Epithelial cell of esophagus (primary cell): ENCODE measurements around the gene SKI.

ENCODE experiments used
- DNase-seq: peaks from one replicate; pipeline ENCODE4 v3.0.0; 2010; ENCODE audit warnings: low read depth
- H3K4me3 ChIP-seq: 2 replicates; pipeline ENCODE4 v1.5.1; 2011; ENCODE audit warnings: mild to moderate bottlenecking, low read length, control low read depth
- CTCF ChIP-seq: IDR thresholded peaks from 2 replicates; pipeline ENCODE4 v1.5.1; 2011; ENCODE audit warnings: low read depth, mild to moderate bottlenecking, low read length, control low read depth, inconsistent platforms; ENCODE audit not compliant: insufficient read depth; ENCODE audit errors: missing control alignments

Gene SKI

GRCh38 chr1:2284932-2285331 is 56.8 kb downstream of the SKI start:
- no peak for TF ChIP-seq CTCF
- no peak for DNase-seq
- H3K4me3 ChIP-seq, result no peak overlapping the region

GRCh38 chr1:2286923-2287322 is 58.8 kb downstream of the SKI start:
- no peak for TF ChIP-seq CTCF
- no peak overlapping the region for H3K4me3 ChIP-seq
- DNase-seq, result no peak

GRCh38 chr1:2287649-2288048 is 59.5 kb downstream of the SKI start:
- no peak for TF ChIP-seq CTCF
- no peak for DNase-seq
- no peak overlapping the region for H3K4me3 ChIP-seq

- no peak for DNase-seq
- no peak overlapping the region for H3K4me3 ChIP-seq
- no peak for TF ChIP-seq CTCF
Observed at GRCh38 chr1:2288311-2288710, 60.2 kb downstream of the SKI start.

- TF ChIP-seq CTCF, result no peak
- DNase-seq, result no peak
- no peak overlapping the region for H3K4me3 ChIP-seq
Observed at GRCh38 chr1:2288816-2289536, 60.9 kb downstream of the SKI start.

GRCh38 chr1:2289607-2290006 is 61.5 kb downstream of the SKI start:
- DNase-seq, result no peak
- H3K4me3 ChIP-seq, result no peak overlapping the region
- no peak for TF ChIP-seq CTCF

- no peak overlapping the region for H3K4me3 ChIP-seq
- no peak for TF ChIP-seq CTCF
- DNase-seq, result no peak
Observed at GRCh38 chr1:2290171-2290578, 62.1 kb downstream of the SKI start.
